HepG2 (cell line): ENCODE results near the gene BATF. TPM values are rescaled to one million over a fixed set of nuclear protein-coding genes. Genes with fewer than 3 reads are reported as not detected.

Experiments used
- ARNT2 ChIP-seq: sonication (generic); formaldehyde crosslinking; IDR thresholded peaks from 2 replicates; pipeline ENCODE4 v1.8.0; 2022; ENCODE audit warnings: mild to moderate bottlenecking, low read depth, missing genetic modification reagents, moderate library complexity
- ATF7 ChIP-seq, 2 experiments: fragments of 450-650 bp in 1 of 2; sonication (generic) in 1 of 2; formaldehyde crosslinking in 1 of 2; IDR thresholded peaks; 2 replicates each; pipeline versions ENCODE4 v1.4.0 to v1.6.1; 2016 to 2020; ENCODE audit warnings: antibody characterized with exemption in 1 of 2, mild to moderate bottlenecking in 1 of 2, missing genetic modification reagents in 1 of 2
- CEBPB ChIP-seq: IDR thresholded peaks from 2 replicates; pipeline ENCODE4 v1.6.1; 2011; ENCODE audit warnings: low read depth, low read length, improper control_type of control experiment, borderline replicate concordance
- DR1 ChIP-seq: sonication (generic); formaldehyde crosslinking; IDR thresholded peaks from 2 replicates; pipeline ENCODE4 v1.8.0; 2021; ENCODE audit warnings: mild to moderate bottlenecking, missing genetic modification reagents, inconsistent platforms
- HNRNPL ChIP-seq: fragments of 200-400 bp; formaldehyde crosslinking; IDR thresholded peaks from 2 replicates; pipeline ENCODE4 v1.6.1; 2017; ENCODE audit warnings: mild to moderate bottlenecking, low read depth, low read length
- JDP2 ChIP-seq: sonication (generic); formaldehyde crosslinking; IDR thresholded peaks from 2 replicates; pipeline ENCODE4 v1.8.1; 2022; ENCODE audit warnings: missing genetic modification reagents, borderline replicate concordance
- MAX ChIP-seq: IDR thresholded peaks from 2 replicates; pipeline ENCODE4 v1.6.1; 2012; ENCODE audit warnings: inconsistent platforms
- NCOA5 ChIP-seq: sonication (generic); formaldehyde crosslinking; IDR thresholded peaks from 2 replicates; pipeline ENCODE4 v1.4.0; 2020; ENCODE audit warnings: missing genetic modification reagents
- NFIC ChIP-seq: IDR thresholded peaks from 2 replicates; pipeline ENCODE4 v1.6.1; 2012; ENCODE audit warnings: mild to moderate bottlenecking, low read length, inconsistent platforms
- NFRKB ChIP-seq: fragments of 450-650 bp; IDR thresholded peaks from 2 replicates; pipeline ENCODE4 v1.6.1; 2017
- NONO ChIP-seq, 2 experiments: fragments of 450-650 bp in 1 of 2; sonication (generic) in 1 of 2; formaldehyde crosslinking in 1 of 2; IDR thresholded peaks in 1 of 2; conservative IDR thresholded peaks in 1 of 2; 2 replicates each; pipeline versions ENCODE4 v1.6.1 to v1.8.0; 2017 to 2022; ENCODE audit warnings: mild to moderate bottlenecking in 1 of 2, missing genetic modification reagents in 1 of 2, moderate library complexity in 1 of 2
- NR2F6 ChIP-seq, 2 experiments: IDR thresholded peaks; 2 replicates each; pipeline ENCODE4 v1.6.1; 2016; ENCODE audit warnings: antibody characterized with exemption in 1 of 2, mild to moderate bottlenecking in 1 of 2
- PAX8 ChIP-seq: sonication (generic); formaldehyde crosslinking; IDR thresholded peaks from 2 replicates; pipeline ENCODE4 v1.8.0; 2022; ENCODE audit warnings: mild to moderate bottlenecking, missing genetic modification reagents, borderline replicate concordance
- PHF5A ChIP-seq: IDR thresholded peaks from one replicate; pipeline ENCODE4 v1.6.1; 2018; ENCODE audit warnings: low read depth, missing genetic modification reagents; ENCODE audit not compliant: unreplicated experiment
- SATB2 ChIP-seq: sonication (generic); formaldehyde crosslinking; IDR thresholded peaks from 2 replicates; pipeline ENCODE4 v1.5.0; 2020; ENCODE audit warnings: missing genetic modification reagents
- SMARCE1 ChIP-seq: fragments of 450-650 bp; IDR thresholded peaks from 2 replicates; pipeline ENCODE4 v1.6.1; 2017; ENCODE audit warnings: borderline replicate concordance
- TCF7 ChIP-seq: sonication (generic); IDR thresholded peaks from 2 replicates; pipeline ENCODE4 v1.6.1; 2016; ENCODE audit warnings: antibody characterized with exemption, low read depth
- ZBTB1 ChIP-seq: sonication (generic); formaldehyde crosslinking; IDR thresholded peaks from 2 replicates; pipeline ENCODE4 v1.4.0; 2020; ENCODE audit warnings: missing genetic modification reagents, borderline replicate concordance
- ZFY ChIP-seq: sonication (generic); formaldehyde crosslinking; IDR thresholded peaks from 2 replicates; pipeline ENCODE4 v1.4.0; 2020; ENCODE audit warnings: missing genetic modification reagents
- ZNF124 ChIP-seq: sonication (generic); formaldehyde crosslinking; IDR thresholded peaks from 2 replicates; pipeline ENCODE4 v1.4.0; 2020; ENCODE audit warnings: missing genetic modification reagents
- ZNF251 ChIP-seq: sonication (generic); formaldehyde crosslinking; IDR thresholded peaks from 2 replicates; pipeline ENCODE4 v1.9.0; 2021; ENCODE audit warnings: mild to moderate bottlenecking, missing genetic modification reagents
- ZNF431 ChIP-seq: sonication (generic); formaldehyde crosslinking; IDR thresholded peaks from 2 replicates; pipeline ENCODE4 v1.9.0; 2022; ENCODE audit warnings: missing genetic modification reagents, low read depth, mild to moderate bottlenecking, borderline replicate concordance
- ZNF460 ChIP-seq: sonication (generic); formaldehyde crosslinking; IDR thresholded peaks from 2 replicates; pipeline ENCODE4 v1.5.1; 2020; ENCODE audit warnings: missing genetic modification reagents, mild to moderate bottlenecking, borderline replicate concordance
- ZNF766 ChIP-seq: sonication (generic); formaldehyde crosslinking; IDR thresholded peaks from 2 replicates; pipeline ENCODE4 v1.5.0; 2020; ENCODE audit warnings: missing genetic modification reagents, borderline replicate concordance
- ZNF850 ChIP-seq: sonication (generic); formaldehyde crosslinking; conservative IDR thresholded peaks from 2 replicates; pipeline ENCODE4 v1.9.0; 2021; ENCODE audit warnings: mild to moderate bottlenecking, missing genetic modification reagents
- ZSCAN21 ChIP-seq: sonication (generic); formaldehyde crosslinking; IDR thresholded peaks from 2 replicates; pipeline ENCODE4 v1.8.0; 2022; ENCODE audit warnings: mild to moderate bottlenecking, missing genetic modification reagents, moderate library complexity, borderline replicate concordance
- polyA plus RNA-seq, 8 experiments: library from polyadenylated mRNA; depleted of rRNA in 3 of 8; stranded (reverse) in 7 of 8; unstranded in 1 of 8; fragments of >200 nt; fragmentation: Illumina TruSeq in 4 of 8; extraction: Trizol in 4 of 8; gene quantifications; 2 replicates each; pipeline versions ENCODE4 v1.2.1 to v1.2.3, GENCODE V29; 2011 to 2016; ENCODE audit warnings: low read depth in 4 of 8, missing spikeins in 1 of 8, mixed read lengths in 1 of 8; ENCODE audit not compliant: insufficient read depth in 1 of 8
- total RNA-seq, 5 experiments: library from RNA; depleted of rRNA; stranded (reverse); fragments of >200 nt; fragmentation: Illumina TruSeq; extraction: Trizol; gene quantifications; 2 replicates each; pipeline ENCODE4 v1.2.3, GENCODE V29; 2016; ENCODE audit warnings: low read depth in 1 of 5
- TF ChIP-seq, protein P1 (sequence below): sonication (generic); formaldehyde crosslinking; IDR thresholded peaks from 2 replicates; pipeline ENCODE4 v1.4.0; 2020; ENCODE audit warnings: missing genetic modification reagents
- TF ChIP-seq, protein P2 (sequence below): sonication (generic); formaldehyde crosslinking; IDR thresholded peaks from 2 replicates; pipeline ENCODE4 v1.8.1; 2023; ENCODE audit warnings: mild to moderate bottlenecking, missing genetic modification reagents

The BATF gene
- total and polyA plus RNA-seq, 2 of the 13 experiments (the other 11 are each of a cell fraction or from before 2014, with no cell fraction given) = 0.22 to 0.37 TPM

GRCh38 chr14:75476274-75476995 lies 45.8 kb upstream of the BATF start (continued):
- TF ChIP-seq, protein P1, sequence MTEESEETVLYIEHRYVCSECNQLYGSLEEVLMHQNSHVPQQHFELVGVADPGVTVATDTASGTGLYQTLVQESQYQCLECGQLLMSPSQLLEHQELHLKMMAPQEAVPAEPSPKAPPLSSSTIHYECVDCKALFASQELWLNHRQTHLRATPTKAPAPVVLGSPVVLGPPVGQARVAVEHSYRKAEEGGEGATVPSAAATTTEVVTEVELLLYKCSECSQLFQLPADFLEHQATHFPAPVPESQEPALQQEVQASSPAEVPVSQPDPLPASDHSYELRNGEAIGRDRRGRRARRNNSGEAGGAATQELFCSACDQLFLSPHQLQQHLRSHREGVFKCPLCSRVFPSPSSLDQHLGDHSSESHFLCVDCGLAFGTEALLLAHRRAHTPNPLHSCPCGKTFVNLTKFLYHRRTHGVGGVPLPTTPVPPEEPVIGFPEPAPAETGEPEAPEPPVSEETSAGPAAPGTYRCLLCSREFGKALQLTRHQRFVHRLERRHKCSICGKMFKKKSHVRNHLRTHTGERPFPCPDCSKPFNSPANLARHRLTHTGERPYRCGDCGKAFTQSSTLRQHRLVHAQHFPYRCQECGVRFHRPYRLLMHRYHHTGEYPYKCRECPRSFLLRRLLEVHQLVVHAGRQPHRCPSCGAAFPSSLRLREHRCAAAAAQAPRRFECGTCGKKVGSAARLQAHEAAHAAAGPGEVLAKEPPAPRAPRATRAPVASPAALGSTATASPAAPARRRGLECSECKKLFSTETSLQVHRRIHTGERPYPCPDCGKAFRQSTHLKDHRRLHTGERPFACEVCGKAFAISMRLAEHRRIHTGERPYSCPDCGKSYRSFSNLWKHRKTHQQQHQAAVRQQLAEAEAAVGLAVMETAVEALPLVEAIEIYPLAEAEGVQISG (CRISPR knock-in tag) = no peak
- TF ChIP-seq CEBPB (peak; percentile 90), NR2F6 (IDR thresholded peaks at IDR 0.05) (no peak), NR2F6 (CRISPR knock-in tag; IDR thresholded peaks at IDR 0.05) (no peak), ARNT2 (no peak), ZNF460 (CRISPR knock-in tag) (no peak), ZNF124 (no peak), NCOA5 (CRISPR knock-in tag) (no peak), ATF7 (IDR thresholded peaks at IDR 0.05) (no peak), ATF7 (CRISPR knock-in tag; IDR thresholded peaks at IDR 0.05) (no peak), ZFY (CRISPR knock-in tag) (peak; percentile 58; the same call in 1 of the 2 replicates), JDP2 (CRISPR knock-in tag) (no peak), SATB2 (CRISPR knock-in tag) (no peak), ZNF850 (CRISPR knock-in tag) (no peak), SMARCE1 (no peak), ZNF431 (CRISPR knock-in tag) (no peak), ZBTB1 (CRISPR knock-in tag) (no peak), PHF5A (CRISPR knock-in tag) (no peak), ZSCAN21 (CRISPR knock-in tag) (no peak), PAX8 (CRISPR knock-in tag) (no peak), NFRKB (no peak), DR1 (CRISPR knock-in tag) (no peak), HNRNPL (no peak), TCF7 (0 out of 2 replicates have a peak, but pooled peaks have one; percentile 36), ZNF766 (CRISPR knock-in tag) (no peak), NFIC (no peak), NONO (IDR thresholded peaks at IDR 0.05) (no peak), NONO (CRISPR knock-in tag; conservative IDR thresholded peaks at IDR 0.05) (no peak), MAX (peak; percentile 68), ZNF251 (CRISPR knock-in tag) (no peak)
- TF ChIP-seq, protein P2, sequence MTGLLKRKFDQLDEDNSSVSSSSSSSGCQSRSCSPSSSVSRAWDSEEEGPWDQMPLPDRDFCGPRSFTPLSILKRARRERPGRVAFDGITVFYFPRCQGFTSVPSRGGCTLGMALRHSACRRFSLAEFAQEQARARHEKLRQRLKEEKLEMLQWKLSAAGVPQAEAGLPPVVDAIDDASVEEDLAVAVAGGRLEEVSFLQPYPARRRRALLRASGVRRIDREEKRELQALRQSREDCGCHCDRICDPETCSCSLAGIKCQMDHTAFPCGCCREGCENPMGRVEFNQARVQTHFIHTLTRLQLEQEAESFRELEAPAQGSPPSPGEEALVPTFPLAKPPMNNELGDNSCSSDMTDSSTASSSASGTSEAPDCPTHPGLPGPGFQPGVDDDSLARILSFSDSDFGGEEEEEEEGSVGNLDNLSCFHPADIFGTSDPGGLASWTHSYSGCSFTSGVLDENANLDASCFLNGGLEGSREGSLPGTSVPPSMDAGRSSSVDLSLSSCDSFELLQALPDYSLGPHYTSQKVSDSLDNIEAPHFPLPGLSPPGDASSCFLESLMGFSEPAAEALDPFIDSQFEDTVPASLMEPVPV (CRISPR knock-in tag) = no peak
